NOMO-1 (cell line): ENCODE results near the gene MBNL3.

Experiments used
- DNase-seq, 2 experiments: peaks; one replicate each; lab custom pipeline; 2025; ENCODE audit not compliant: unreplicated experiment in 2 of 2; lab: John Stamatoyannopoulos, UW

The MBNL3 gene

DNA sequence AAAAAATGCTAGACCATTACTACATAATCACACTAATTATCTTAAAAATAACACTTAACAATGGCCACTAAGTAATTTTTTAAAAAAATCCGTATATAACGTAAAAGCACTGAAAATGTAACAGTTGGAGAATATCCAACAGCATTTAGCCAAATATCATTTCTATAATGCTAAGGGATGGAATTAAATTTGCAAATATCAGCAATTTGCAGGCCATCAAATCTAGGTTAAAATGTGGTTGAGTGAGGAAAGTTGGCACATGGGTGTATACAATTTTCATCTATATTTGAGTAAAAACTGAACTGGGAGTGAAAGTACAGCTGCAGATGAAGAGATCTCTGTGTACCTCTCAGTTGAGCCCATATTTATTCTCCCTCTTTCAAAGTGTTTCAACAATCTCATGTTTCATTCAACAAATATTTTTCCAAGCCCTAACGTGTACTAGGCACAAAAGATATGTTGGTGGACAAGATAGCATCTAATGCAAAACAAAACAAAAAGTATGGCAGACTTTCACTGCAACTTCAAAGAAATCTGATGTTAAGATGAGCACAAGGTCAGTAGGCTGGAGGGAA lies 63.0 kb downstream of the MBNL3 start:
- no peak for DNase-seq

DNA sequence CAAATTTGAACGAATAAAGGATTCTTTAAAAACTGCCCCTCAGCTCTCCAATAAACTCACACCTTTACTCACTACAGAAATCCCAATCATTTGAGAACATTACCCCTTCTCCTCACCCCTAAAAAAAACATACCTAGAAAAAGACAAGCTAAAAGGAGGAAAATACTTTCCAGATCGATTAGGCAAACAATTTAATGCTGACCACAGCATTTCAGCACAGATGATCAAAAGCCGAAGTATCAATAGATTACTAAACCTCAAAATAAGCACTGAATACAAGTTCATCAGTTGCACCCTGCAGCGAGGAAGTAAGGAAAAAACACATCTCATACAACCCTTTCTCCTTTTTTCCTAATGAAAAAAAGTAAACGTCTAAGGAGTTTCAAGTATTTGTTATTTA lies 65.5 kb downstream of the MBNL3 start:
- no peak for DNase-seq

GRCh38 chrX:132415012-132415411 lies 73.8 kb downstream of the MBNL3 start:
- no peak for DNase-seq

GRCh38 chrX:132414404-132414803 lies 74.4 kb downstream of the MBNL3 start:
- DNase-seq = no peak

DNA sequence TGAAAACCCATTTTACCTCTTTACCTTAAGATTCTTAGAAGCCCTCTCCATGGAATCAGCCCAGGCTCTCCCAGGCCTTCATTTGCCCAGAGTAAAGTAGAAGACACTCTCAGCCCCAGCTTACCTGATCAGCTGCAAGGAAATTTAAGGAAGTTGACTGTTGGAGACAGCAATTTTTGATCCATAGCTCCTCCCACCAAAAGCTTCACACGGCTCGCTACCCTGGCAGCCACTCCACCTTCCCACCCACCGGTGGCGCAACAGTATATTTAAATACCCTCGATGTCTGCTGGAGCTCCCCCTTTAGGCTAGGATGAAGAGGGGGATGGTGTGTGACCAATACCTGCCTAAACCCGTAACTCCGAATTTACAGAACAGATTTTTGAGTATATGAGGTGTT lies 75.4 kb downstream of the MBNL3 start:
- DNase-seq = no peak

GRCh38 chrX:132412208-132412607 lies 76.6 kb downstream of the MBNL3 start:
- no peak for DNase-seq

GRCh38 chrX:132411310-132411977 lies 77.4 kb downstream of the MBNL3 start:
- DNase-seq = no peak

- no peak for DNase-seq
Observed at GRCh38 chrX:132409780-132410556, 78.9 kb downstream of the MBNL3 start.

- peak in 1 of 2 experiments; percentile 1 for DNase-seq
Observed at GRCh38 chrX:132407691-132408090, 81.1 kb downstream of the MBNL3 start.

- no peak for DNase-seq
Observed at GRCh38 chrX:132406106-132406505, 82.7 kb downstream of the MBNL3 start.

DNA sequence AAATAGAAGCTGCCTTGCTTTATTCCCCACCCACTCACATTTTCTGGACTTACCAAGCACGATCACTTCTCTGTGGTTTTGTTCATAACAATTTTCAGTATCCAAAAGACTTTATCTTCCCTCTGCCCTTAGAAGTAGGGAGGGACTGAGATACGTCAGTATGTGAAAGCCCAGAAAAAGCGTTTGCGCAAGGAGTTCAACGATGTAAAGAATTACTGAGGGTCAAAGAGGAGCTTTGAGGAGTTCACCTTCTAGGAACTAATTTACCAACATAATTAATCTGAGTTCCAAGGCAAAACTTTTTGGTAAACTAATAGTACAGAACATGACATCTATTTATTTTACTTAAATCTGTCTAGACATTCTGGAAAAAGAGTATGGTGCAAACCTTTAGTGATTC lies 84.6 kb downstream of the MBNL3 start:
- DNase-seq = no peak

GRCh38 chrX:132401935-132402334 lies 86.9 kb downstream of the MBNL3 start:
- DNase-seq = no peak

- DNase-seq = no peak
Observed at GRCh38 chrX:132400706-132401105, 88.1 kb downstream of the MBNL3 start.

- DNase-seq = no peak
Observed at GRCh38 chrX:132395645-132396044, 93.2 kb downstream of the MBNL3 start.

GRCh38 chrX:132395026-132395425 lies 93.8 kb downstream of the MBNL3 start:
- DNase-seq = no peak

DNA sequence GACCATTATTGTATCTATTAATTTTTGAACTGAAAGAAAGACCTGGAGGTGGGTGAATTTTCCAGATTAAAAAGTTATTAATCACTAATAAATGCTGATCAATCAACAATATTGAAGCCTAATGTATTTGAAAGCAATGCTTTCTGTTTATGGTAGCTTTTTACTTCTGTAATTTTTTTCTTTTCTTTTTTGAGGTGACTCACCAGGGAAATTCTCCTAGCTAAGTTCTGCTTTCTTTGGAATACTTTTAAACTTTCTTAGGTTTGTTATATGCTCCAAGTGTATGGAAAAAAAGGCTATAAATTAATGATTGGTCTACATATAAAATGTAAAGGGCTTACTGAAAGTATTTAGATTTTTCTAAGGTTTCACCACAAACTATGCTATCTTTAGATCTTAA lies 94.2 kb downstream of the MBNL3 start:
- DNase-seq = no peak

DNA sequence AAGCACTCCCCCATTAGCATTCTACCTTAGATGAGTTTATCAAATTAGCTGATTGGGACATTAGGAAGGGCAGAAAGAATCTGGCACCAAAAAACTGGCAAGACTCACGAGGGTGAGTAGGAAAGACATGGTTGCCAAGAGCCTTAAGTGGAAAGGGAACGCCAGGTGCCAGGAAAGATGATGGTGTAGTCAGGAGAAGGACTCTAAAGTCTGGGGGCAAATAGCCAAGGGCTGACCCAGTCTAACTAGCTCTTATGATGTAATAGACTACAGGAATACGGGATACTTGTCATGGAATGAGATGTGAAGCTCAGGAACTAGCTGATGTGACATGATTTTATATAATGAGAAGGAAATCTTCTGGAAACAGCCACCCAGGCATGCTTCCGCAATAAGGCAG lies 94.8 kb downstream of the MBNL3 start:
- DNase-seq = no peak

DNA sequence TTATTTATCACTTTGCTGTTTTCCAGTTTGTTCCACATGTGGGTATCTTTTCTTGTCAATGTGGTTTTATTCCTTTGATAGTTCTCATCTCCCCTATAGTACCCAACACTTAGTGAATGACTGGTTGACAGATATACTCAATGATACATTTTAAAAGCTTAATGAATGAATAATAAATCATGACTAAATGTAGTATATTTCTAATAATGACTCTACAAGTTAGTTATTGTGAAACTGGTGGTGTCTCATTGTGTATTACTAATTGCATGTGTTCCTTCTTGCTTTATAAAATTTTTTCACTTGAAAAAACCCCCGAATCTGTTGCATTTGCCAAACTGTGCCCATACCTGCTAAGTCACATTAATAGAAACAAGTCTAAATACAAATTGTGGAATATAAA lies 95.4 kb downstream of the MBNL3 start:
- DNase-seq = no peak

- no peak for DNase-seq
Observed at GRCh38 chrX:132393085-132393484, 95.8 kb downstream of the MBNL3 start.

DNA sequence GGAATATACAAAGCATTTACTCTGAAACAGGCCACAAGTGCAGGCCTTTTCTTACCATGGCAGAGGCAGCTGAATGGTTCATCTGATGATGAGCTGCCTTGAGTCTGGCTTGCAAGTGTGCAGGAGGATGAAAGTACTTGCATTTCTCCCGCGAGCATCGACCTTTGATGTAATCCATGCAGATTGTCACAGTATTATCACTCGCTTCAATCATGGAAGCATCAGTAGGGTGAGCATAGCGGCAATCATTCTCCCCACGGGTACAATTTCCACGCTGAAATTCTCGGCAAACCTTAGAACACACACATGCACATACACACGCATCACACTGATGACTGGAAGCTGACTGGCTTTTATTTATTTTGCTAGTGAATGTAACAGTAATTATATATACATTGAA lies 98.0 kb downstream of the MBNL3 start:
- DNase-seq = no peak

DNA sequence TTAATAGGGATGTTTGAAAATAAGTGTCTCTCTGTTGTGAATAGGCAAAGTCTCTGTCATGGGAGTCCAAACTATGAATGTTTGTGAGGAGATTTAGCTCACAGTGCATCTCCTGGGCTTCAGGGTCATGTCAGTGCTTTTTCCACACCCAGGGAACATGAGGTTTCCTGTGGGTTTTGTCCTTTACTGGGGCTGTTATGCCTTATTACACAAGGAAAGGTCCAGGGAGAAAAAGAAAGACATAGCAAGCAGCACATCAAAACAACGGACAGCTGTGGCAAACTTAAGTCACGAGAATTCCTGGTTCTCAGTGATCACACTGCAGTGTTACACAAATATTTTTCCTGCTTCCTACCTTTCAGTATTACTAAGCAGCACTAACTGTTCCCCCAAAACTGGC lies 99.4 kb downstream of the MBNL3 start:
- DNase-seq = no peak

- no peak for DNase-seq
Observed at GRCh38 chrX:132388371-132388770, 100.5 kb downstream of the MBNL3 start.
